Measurements from ENCODE around the gene DST.

DNA sequence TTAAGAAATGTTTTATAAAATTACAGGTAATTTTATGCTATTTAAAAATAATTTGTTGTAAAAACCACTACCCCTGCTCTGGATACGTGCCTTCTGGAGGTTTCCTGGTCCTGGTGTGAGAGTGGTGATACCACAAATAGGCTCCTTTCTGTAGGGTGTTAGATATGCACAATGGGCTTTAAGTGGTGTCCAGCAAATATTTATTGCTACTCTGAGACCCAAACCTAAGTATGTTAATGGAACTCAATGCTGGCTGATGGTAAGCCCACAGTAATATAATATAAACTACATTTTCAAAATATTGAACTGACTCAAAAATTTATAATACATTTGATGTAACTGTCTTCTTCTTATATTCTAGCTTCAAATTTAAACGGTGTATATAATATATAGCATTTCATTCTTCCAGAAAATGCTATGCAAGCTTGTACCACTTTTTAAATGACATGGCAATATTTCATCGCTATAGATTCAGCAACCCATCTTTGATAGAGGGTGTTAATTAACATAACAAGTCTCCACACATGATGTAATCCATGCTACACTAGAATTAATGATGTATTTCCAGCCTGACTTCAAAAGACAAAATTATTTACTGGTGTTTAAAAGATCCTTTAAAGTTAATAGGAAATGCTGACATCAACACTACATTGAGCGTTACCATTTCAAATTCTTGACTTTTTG lies 161.9 kb downstream of the DST start:
- TF ChIP-seq, protein P1, sequence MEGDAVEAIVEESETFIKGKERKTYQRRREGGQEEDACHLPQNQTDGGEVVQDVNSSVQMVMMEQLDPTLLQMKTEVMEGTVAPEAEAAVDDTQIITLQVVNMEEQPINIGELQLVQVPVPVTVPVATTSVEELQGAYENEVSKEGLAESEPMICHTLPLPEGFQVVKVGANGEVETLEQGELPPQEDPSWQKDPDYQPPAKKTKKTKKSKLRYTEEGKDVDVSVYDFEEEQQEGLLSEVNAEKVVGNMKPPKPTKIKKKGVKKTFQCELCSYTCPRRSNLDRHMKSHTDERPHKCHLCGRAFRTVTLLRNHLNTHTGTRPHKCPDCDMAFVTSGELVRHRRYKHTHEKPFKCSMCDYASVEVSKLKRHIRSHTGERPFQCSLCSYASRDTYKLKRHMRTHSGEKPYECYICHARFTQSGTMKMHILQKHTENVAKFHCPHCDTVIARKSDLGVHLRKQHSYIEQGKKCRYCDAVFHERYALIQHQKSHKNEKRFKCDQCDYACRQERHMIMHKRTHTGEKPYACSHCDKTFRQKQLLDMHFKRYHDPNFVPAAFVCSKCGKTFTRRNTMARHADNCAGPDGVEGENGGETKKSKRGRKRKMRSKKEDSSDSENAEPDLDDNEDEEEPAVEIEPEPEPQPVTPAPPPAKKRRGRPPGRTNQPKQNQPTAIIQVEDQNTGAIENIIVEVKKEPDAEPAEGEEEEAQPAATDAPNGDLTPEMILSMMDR (conservative IDR thresholded peaks at IDR 0.05; ENCODE audit: low read depth, low read length), result no peak
- TF ChIP-seq POLR2A (IDR thresholded peaks at IDR 0.05; ENCODE audit: low read depth, low read length) (no peak), MXI1 (IDR thresholded peaks at IDR 0.05; ENCODE audit: borderline replicate concordance, low read depth, low read length) (no peak), RFX5 (IDR thresholded peaks at IDR 0.05; ENCODE audit: low read depth, low read length) (no peak)
